Central memory CD8-positive, alpha-beta T cell (primary cell): Measurements from ENCODE around the gene ZFHX2.
"Not testable (repeated sequence)": the region's sequence is repeated elsewhere in the genome, so short reads cannot be mapped to it uniquely, and the experiment has no call there.

Experiments
- ATAC-seq: fragments of 150-1000 bp; cut with Tn5 transposase; replicated peaks from 2 replicates; pipeline ENCODE4 v1.10.0; 2022; ENCODE audit warnings: mild to moderate bottlenecking, moderate FRiP score, moderate number of reproducible peaks; ENCODE audit not compliant: poor library complexity, severe bottlenecking; ENCODE audit errors: extremely low read depth
- DNase-seq, 2 donors: peaks; one replicate each; pipeline ENCODE4 v3.0.0; 2021; ENCODE audit warnings: low spot score in 2 of 2
- H3K27ac Mint-ChIP-seq: one replicate; pipeline ENCODE4 v1.8.0; 2022; ENCODE audit warnings: low read depth, mild to moderate bottlenecking, moderate library complexity, mixed read lengths
- H3K27me3 Mint-ChIP-seq: one replicate; pipeline ENCODE4 v1.8.0; 2022; ENCODE audit warnings: mixed read lengths
- H3K36me3 Mint-ChIP-seq: one replicate; pipeline ENCODE4 v1.8.0; 2022; ENCODE audit warnings: mild to moderate bottlenecking, moderate library complexity, mixed read lengths; ENCODE audit not compliant: insufficient read depth
- H3K4me1 Mint-ChIP-seq: one replicate; pipeline ENCODE4 v1.8.0; 2022; ENCODE audit warnings: mixed read lengths
- H3K4me3 Mint-ChIP-seq: one replicate; pipeline ENCODE4 v1.8.0; 2022; ENCODE audit warnings: mild to moderate bottlenecking, moderate library complexity, mixed read lengths
- H3K9me3 Mint-ChIP-seq: one replicate; pipeline ENCODE4 v1.8.0; 2022; ENCODE audit warnings: mixed read lengths

ZFHX2 gene

DNA sequence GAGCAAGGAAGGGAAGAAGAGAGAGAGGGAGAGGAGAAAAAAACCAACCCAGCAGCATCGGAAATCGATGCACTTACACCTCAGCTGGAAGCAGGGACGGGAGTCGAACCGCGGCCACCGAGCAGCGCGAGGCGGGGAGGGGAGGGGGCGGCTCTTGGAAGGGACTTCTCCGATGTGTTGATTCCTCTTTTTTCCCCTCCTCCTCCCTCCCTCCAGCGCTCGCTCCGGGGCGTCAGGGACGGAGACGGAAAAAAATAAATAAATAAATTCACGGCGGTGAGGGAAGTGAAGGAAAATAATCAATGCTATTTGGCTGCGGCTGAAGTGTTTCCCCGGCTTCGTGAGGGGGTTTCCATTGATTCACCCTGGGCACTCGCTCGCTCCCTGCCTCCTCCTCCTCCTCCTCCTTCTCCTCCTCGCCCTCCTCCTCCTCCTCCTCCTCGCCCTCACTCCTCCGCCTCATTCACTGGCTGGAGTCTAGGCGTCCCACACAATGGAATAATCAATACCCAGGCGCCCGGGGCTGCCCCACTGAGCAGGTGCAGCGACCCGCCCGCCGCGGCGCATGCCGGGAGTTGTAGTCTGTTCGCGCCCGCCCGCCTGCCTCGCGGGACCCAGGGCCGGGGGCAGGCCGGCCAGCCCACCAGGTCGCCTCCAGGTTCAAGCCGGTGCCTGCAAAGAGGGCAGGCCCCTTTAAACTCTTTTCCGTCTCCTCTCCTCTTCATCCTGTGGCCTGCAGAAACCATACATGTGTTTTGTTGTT, at the start of gene ZFHX2:
TSS of gene ZFHX2 (minus strand) at position 500 of the 763 bp plus-strand sequence. CDS start 16,440 bp downstream, outside the sequence.
- DNase-seq (peak; percentile 31 to 45), ATAC-seq (peak; percentile 48)
- peaks cover 18% of the 10 kb centered on the region for H3K4me1 Mint-ChIP-seq
- H3K27ac Mint-ChIP-seq = peak within 1 kb of the TSS; percentile 81
- H3K27me3 Mint-ChIP-seq = no peaks in the 10 kb centered on the region
- H3K4me3 Mint-ChIP-seq = no peak within 1 kb of the TSS
- no peaks in the 10 kb centered on the region for H3K9me3 Mint-ChIP-seq
- H3K36me3 Mint-ChIP-seq = peaks cover 7% of the 10 kb centered on the region

DNA sequence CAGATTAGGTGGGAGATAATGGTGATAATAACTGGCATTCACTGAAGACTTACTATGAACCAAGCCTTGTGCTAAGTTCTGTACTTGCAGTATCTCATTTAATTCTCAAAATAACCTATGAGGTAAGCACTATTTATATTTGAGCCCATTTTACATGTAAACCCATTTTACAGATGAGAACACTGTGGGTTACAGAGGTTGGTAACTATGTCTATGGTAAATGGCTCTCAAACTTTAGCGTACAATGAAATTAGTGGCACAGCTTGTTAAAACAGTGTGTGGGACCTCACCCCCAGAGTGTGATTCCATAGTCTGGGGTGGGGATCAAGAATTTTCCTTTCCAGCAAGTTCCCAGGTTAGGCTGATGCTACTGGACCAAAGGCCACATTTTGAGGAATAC, 49.2 kb upstream of the ZFHX2 start:
- DNase-seq (no peak), ATAC-seq (no peak)
- Mint-ChIP-seq H3K9me3 (no peaks in the 10 kb centered on the region), H3K27me3 (peaks cover 15% of the 10 kb centered on the region), H3K4me1 (no peaks in the 10 kb centered on the region), H3K36me3 (no peaks in the 10 kb centered on the region), H3K4me3 (no peak overlapping the region), H3K27ac (no peak overlapping the region)

DNA sequence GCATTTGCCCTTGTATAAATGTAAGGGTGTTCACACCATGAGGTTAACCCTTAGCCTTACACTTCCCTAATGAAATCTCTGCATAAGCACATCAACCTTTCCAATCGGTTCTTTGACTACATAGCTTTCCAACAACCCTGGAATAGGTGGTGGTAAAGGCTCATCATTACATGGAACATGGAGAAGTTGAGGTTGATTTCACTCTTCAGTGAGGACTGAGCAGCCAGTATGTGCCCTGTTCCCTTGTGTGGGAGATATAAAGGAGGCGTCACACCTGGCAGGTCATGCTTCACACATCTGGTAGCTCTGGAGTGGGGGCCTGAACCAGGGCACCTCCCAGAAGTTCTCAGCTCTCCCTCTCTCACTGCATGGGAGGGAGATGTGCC, 48.8 kb upstream of the ZFHX2 start:
- H3K27me3 Mint-ChIP-seq = peaks cover 16% of the 10 kb centered on the region
- no peak for DNase-seq
- H3K4me3 Mint-ChIP-seq = no peak overlapping the region
- no peaks in the 10 kb centered on the region for H3K9me3 Mint-ChIP-seq
- no peak for ATAC-seq
- H3K36me3 Mint-ChIP-seq = no peaks in the 10 kb centered on the region
- H3K27ac Mint-ChIP-seq = no peak overlapping the region
- no peaks in the 10 kb centered on the region for H3K4me1 Mint-ChIP-seq

DNA sequence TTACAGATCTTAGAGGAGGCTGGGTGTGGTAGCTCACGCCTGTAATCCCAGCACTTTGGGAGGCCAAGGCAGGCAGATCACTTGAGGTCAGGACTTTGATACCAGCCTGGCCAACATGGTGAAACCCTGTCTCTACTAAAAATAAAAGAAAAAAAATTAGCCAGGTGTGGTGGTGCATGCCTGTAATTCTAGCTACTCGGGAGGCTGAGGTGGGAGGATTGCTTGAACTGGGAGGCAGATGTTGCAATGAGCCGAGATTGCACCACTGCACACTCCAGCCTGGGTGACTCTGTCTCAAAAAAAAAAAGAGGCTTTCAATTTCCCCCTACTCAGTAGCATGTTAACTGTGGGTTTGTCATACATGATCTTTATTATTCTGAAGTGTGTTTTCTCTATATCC, 42.6 kb upstream of the ZFHX2 start:
- not testable (repeated sequence) for H3K9me3 Mint-ChIP-seq, ATAC-seq, H3K4me1 Mint-ChIP-seq, H3K4me3 Mint-ChIP-seq, H3K36me3 Mint-ChIP-seq, H3K27ac Mint-ChIP-seq, DNase-seq
- H3K27me3 Mint-ChIP-seq = peaks cover 16% of the 10 kb centered on the region

- H3K4me3 Mint-ChIP-seq = no peak overlapping the region
- H3K4me1 Mint-ChIP-seq = peaks cover 12% of the 10 kb centered on the region
- ATAC-seq = no peak
- no peak overlapping the region for H3K27ac Mint-ChIP-seq
- no peaks in the 10 kb centered on the region for H3K36me3 Mint-ChIP-seq
- DNase-seq = no peak
- H3K27me3 Mint-ChIP-seq = peaks cover 28% of the 10 kb centered on the region
- H3K9me3 Mint-ChIP-seq = no peaks in the 10 kb centered on the region
Measured at GRCh38 chr14:23590198-23590597, 38.6 kb upstream of the ZFHX2 start.

- Mint-ChIP-seq H3K36me3 (no peaks in the 10 kb centered on the region), H3K4me1 (peaks cover 12% of the 10 kb centered on the region), H3K4me3 (no peak overlapping the region), H3K27me3 (peaks cover 28% of the 10 kb centered on the region), H3K27ac (no peak overlapping the region), H3K9me3 (no peaks in the 10 kb centered on the region)
- DNase-seq (no peak), ATAC-seq (no peak)
Measured at GRCh38 chr14:23589606-23590005, 38.0 kb upstream of the ZFHX2 start.

DNA sequence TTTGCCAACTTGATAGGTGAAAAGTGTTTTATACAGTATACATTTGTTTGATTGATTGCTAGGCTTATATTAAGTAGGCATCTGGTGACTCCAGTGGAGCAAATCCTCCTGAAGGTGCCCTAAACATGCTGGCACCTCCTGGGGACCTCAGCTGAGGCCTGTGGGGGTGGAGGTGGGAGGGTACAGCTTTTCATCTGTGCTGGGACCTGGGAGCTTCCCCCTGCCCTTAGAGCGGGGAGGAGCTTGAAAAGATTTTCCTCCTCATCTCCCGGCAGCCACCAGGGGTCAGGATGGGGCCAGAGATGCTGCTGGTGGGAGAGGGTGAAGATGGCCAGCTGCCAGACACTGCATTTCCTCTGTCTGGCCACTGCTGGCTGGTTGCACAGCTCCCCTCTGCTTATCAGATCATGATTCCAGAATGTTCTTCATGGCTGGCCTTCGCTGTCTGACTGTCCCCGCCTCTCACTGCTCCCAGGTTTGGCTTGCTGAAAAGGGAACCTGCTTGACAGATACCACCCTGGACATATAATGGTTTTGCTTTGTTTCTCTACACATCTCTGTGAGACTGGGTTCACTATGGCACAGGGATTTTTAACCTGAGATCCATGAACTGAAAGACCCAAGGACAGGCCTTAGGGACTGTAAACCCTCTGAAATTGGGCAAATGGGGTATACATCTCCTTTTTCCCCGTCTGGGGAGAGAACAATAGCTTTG, 37.5 kb upstream of the ZFHX2 start:
- Mint-ChIP-seq H3K4me1 (peaks cover 12% of the 10 kb centered on the region), H3K27me3 (peaks cover 32% of the 10 kb centered on the region), H3K9me3 (no peaks in the 10 kb centered on the region), H3K27ac (no peak overlapping the region), H3K36me3 (no peaks in the 10 kb centered on the region), H3K4me3 (no peak overlapping the region)
- ATAC-seq (peak; percentile 93), DNase-seq (peak; percentile 67 to 70)

DNA sequence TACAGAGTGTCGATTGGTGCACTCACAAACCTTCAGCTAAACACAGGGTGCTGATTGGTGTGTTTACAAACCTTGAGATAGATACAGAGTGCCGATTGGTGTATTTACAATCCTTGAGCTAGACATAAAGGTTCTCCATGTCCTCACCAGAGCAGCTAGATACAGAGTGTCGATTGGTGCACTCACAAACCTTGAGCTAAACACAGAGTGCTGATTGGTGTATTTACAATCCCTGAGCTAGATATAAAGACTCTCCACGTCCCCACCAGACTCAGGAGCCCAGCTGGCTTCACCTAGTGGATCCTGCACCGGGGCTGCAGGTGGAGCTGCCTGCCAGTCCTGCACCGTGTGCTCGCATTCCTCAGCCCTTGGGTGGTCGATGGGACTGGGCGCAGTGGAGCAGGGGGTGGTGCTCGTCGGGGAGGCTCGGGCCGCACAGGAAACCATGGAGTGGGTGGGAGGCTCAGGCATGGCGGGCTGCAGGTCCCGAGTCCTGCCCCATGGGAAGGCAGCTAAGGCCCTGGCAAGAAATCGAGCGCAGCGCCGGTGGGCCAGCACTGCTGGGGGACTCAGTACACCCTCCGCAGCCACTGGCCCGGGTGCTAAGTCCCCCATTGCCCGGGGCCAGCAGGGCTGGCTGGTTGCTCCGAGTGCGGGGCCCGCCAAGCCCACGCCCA, 33.1 kb upstream of the ZFHX2 start:
- DNase-seq, H3K9me3 Mint-ChIP-seq, ATAC-seq, H3K36me3 Mint-ChIP-seq, H3K27ac Mint-ChIP-seq, H3K4me3 Mint-ChIP-seq: not testable (repeated sequence)
- H3K27me3 Mint-ChIP-seq = peaks cover 50% of the 10 kb centered on the region
- peaks cover 11% of the 10 kb centered on the region for H3K4me1 Mint-ChIP-seq

GRCh38 chr14:23583761-23584526, 32.4 kb upstream of the ZFHX2 start:
- H3K9me3 Mint-ChIP-seq, ATAC-seq, H3K27ac Mint-ChIP-seq, H3K36me3 Mint-ChIP-seq, H3K4me3 Mint-ChIP-seq, H3K4me1 Mint-ChIP-seq, DNase-seq: not testable (repeated sequence)
- H3K27me3 Mint-ChIP-seq = peaks cover 55% of the 10 kb centered on the region

GRCh38 chr14:23582906-23583760, 31.6 kb upstream of the ZFHX2 start:
- peaks cover 2% of the 10 kb centered on the region for H3K36me3 Mint-ChIP-seq
- H3K4me1 Mint-ChIP-seq = peaks cover 6% of the 10 kb centered on the region
- no peak overlapping the region for H3K27ac Mint-ChIP-seq
- H3K9me3 Mint-ChIP-seq = no peaks in the 10 kb centered on the region
- no peak for ATAC-seq
- DNase-seq = no peak
- peaks cover 55% of the 10 kb centered on the region for H3K27me3 Mint-ChIP-seq
- no peak overlapping the region for H3K4me3 Mint-ChIP-seq

DNA sequence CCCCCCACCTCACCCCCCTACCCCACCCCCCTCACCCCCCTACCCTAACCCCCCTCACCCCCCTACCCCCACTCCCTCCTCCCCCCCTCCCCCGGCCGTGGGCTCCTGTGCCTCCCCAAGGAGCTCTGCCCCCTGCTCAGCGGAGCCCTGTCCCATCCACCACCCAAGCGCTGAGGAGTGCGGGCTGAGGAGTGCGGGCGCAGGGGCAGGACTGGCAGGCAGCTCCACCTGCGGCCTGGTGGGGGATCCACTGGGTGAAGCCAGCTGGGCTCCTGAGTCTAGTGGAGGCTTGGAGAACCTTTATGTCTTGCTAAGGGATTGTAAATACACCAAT, 29.4 kb upstream of the ZFHX2 start:
- DNase-seq (no peak), ATAC-seq (no peak)
- Mint-ChIP-seq H3K9me3 (no peaks in the 10 kb centered on the region), H3K27ac (no peak overlapping the region), H3K27me3 (peaks cover 63% of the 10 kb centered on the region), H3K4me3 (no peak overlapping the region), H3K36me3 (peaks cover 2% of the 10 kb centered on the region), H3K4me1 (peaks cover 17% of the 10 kb centered on the region)
